Astrocyte (in vitro differentiated cells and primary cell): Measurements from ENCODE around the gene KIAA1586. TPM values are rescaled to one million over a fixed set of nuclear protein-coding genes. Genes with fewer than 3 reads are reported as not detected.
"Not testable (repeated sequence)": the region's sequence is repeated elsewhere in the genome, so short reads cannot be mapped to it uniquely, and the experiment has no call there.

ENCODE experiments used
- DNase-seq: peaks from one replicate; pipeline ENCODE4 v3.0.0-alpha.2; 2010; ENCODE audit warnings: low read depth
- FAIRE-seq: peaks from 2 replicates; lab custom pipeline; 2011; peaks lifted over from hg19 to GRCh38; lab: Jason Lieb, UNC
- H2AFZ ChIP-seq: 2 replicates; pipeline ENCODE4 v1.6.0; 2012; ENCODE audit warnings: low read depth, low read length, inconsistent platforms
- H3K27ac ChIP-seq: 2 replicates; pipeline ENCODE4 v1.5.1; 2011; ENCODE audit warnings: low read depth, low read length, inconsistent platforms
- H3K27me3 ChIP-seq: 2 replicates; pipeline ENCODE4 v1.6.0; 2011; ENCODE audit warnings: low read length, inconsistent platforms; ENCODE audit not compliant: insufficient read depth
- H3K36me3 ChIP-seq: 2 replicates; pipeline ENCODE4 v1.5.1; 2011; ENCODE audit warnings: low read length, inconsistent platforms; ENCODE audit not compliant: insufficient read depth
- H3K4me1 ChIP-seq: 2 replicates; pipeline ENCODE4 v1.5.1; 2011; ENCODE audit warnings: low read length, inconsistent platforms; ENCODE audit not compliant: insufficient read depth
- H3K4me2 ChIP-seq: 2 replicates; pipeline ENCODE4 v1.6.0; 2012; ENCODE audit warnings: low read length, inconsistent platforms
- H3K4me3 ChIP-seq: 2 replicates; pipeline ENCODE4 v1.5.1; 2011; ENCODE audit warnings: low read depth, mild to moderate bottlenecking, low read length, inconsistent platforms; ENCODE audit not compliant: insufficient read depth
- H3K79me2 ChIP-seq: 2 replicates; pipeline ENCODE4 v1.6.0; 2012; ENCODE audit warnings: mild to moderate bottlenecking, low read length, inconsistent platforms; ENCODE audit not compliant: insufficient read depth
- H3K9ac ChIP-seq: 2 replicates; pipeline ENCODE4 v1.6.0; 2012; ENCODE audit warnings: mild to moderate bottlenecking, low read length, inconsistent platforms
- H3K9me3 ChIP-seq: 2 replicates; pipeline ENCODE4 v1.5.1; 2012; ENCODE audit warnings: low read depth, mild to moderate bottlenecking, low read length, inconsistent platforms; ENCODE audit not compliant: insufficient read depth
- H4K20me1 ChIP-seq: 2 replicates; pipeline ENCODE4 v1.6.0; 2012; ENCODE audit warnings: low read length, inconsistent platforms; ENCODE audit not compliant: insufficient read depth
- H3K27ac Mint-ChIP-seq: one replicate; pipeline ENCODE4 v1.8.0; 2021; ENCODE audit warnings: mild to moderate bottlenecking, mixed read lengths; ENCODE audit not compliant: unreplicated experiment
- H3K27me3 Mint-ChIP-seq: one replicate; pipeline ENCODE4 v1.8.0; 2021; ENCODE audit warnings: low read depth, mixed read lengths; ENCODE audit not compliant: unreplicated experiment
- H3K36me3 Mint-ChIP-seq: one replicate; pipeline ENCODE4 v1.8.0; 2021; ENCODE audit warnings: low read depth, mixed read lengths; ENCODE audit not compliant: unreplicated experiment
- H3K4me1 Mint-ChIP-seq: one replicate; pipeline ENCODE4 v1.8.0; 2021; ENCODE audit warnings: low read depth, mixed read lengths; ENCODE audit not compliant: unreplicated experiment
- H3K4me3 Mint-ChIP-seq: one replicate; pipeline ENCODE4 v1.8.0; 2021; ENCODE audit warnings: mild to moderate bottlenecking, moderate library complexity, mixed read lengths; ENCODE audit not compliant: unreplicated experiment
- H3K9me3 Mint-ChIP-seq: one replicate; pipeline ENCODE4 v1.8.0; 2021; ENCODE audit warnings: mild to moderate bottlenecking, mixed read lengths; ENCODE audit not compliant: unreplicated experiment
- EZH2 ChIP-seq: IDR thresholded peaks from 2 replicates; pipeline ENCODE4 v1.6.1; 2012; ENCODE audit warnings: mild to moderate bottlenecking, low read length, inconsistent platforms; ENCODE audit not compliant: insufficient read depth
- total RNA-seq: library from RNA; stranded (reverse); gene quantifications from 2 replicates; pipeline ENCODE4 v1.2.1, GENCODE V29; 2021
- TF ChIP-seq, protein P1 (sequence below): IDR thresholded peaks from 2 replicates; pipeline ENCODE4 v1.5.1; 2011; ENCODE audit warnings: low read depth, mild to moderate bottlenecking, inconsistent platforms, low read length, moderate library complexity; ENCODE audit not compliant: insufficient read depth

Gene KIAA1586
- total RNA-seq, 1 donor from 2014 or later = 17.6 TPM

DNA sequence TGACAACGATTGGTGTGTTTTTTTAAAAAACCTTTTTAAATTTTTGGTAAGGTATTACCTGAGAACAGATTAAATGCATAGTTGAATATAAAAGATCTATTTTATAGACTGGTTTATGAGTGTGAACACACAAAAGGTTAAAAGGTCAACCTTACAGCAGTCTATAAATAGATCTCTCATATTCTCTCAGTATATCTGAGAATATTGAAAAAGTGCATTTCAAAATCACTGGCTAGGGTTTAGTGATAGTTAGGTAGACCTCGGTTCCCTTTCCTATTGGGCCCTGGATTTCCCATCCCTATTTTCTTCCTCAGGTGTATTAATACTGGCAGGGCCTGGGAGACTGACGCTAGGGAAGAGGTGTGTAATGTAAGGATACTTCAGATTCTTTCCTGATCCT is 42.8 kb downstream of the KIAA1586 start:
- peak overlapping the region; percentile 89 for H3K27ac Mint-ChIP-seq
- H3K36me3 Mint-ChIP-seq = no peaks in the 10 kb centered on the region
- DNase-seq (no peak), FAIRE-seq (no peak)
- H2AFZ ChIP-seq = peak overlapping the region; percentile 58
- TF ChIP-seq, protein P1, sequence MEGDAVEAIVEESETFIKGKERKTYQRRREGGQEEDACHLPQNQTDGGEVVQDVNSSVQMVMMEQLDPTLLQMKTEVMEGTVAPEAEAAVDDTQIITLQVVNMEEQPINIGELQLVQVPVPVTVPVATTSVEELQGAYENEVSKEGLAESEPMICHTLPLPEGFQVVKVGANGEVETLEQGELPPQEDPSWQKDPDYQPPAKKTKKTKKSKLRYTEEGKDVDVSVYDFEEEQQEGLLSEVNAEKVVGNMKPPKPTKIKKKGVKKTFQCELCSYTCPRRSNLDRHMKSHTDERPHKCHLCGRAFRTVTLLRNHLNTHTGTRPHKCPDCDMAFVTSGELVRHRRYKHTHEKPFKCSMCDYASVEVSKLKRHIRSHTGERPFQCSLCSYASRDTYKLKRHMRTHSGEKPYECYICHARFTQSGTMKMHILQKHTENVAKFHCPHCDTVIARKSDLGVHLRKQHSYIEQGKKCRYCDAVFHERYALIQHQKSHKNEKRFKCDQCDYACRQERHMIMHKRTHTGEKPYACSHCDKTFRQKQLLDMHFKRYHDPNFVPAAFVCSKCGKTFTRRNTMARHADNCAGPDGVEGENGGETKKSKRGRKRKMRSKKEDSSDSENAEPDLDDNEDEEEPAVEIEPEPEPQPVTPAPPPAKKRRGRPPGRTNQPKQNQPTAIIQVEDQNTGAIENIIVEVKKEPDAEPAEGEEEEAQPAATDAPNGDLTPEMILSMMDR = no peak
- TF ChIP-seq EZH2 = no peak
- peak overlapping the region; percentile 87 for H3K4me2 ChIP-seq
- H3K79me2 ChIP-seq = peaks cover 30% of the 10 kb centered on the region
- no peaks in the 10 kb centered on the region for H3K36me3 ChIP-seq
- no peaks in the 10 kb centered on the region for H3K27me3 Mint-ChIP-seq
- no peaks in the 10 kb centered on the region for H3K27me3 ChIP-seq
- H3K4me3 ChIP-seq = peak overlapping the region; percentile 63
- H3K27ac ChIP-seq = peak overlapping the region; percentile 75
- peak overlapping the region; percentile 86 for H3K4me3 Mint-ChIP-seq
- peaks cover 26% of the 10 kb centered on the region for H3K4me1 Mint-ChIP-seq
- peaks cover 13% of the 10 kb centered on the region for H3K4me1 ChIP-seq
- no peaks in the 10 kb centered on the region for H3K9me3 ChIP-seq
- H3K9ac ChIP-seq = peak overlapping the region; percentile 84
- H3K9me3 Mint-ChIP-seq = no peaks in the 10 kb centered on the region
- H4K20me1 ChIP-seq = peaks cover 26% of the 10 kb centered on the region

DNA sequence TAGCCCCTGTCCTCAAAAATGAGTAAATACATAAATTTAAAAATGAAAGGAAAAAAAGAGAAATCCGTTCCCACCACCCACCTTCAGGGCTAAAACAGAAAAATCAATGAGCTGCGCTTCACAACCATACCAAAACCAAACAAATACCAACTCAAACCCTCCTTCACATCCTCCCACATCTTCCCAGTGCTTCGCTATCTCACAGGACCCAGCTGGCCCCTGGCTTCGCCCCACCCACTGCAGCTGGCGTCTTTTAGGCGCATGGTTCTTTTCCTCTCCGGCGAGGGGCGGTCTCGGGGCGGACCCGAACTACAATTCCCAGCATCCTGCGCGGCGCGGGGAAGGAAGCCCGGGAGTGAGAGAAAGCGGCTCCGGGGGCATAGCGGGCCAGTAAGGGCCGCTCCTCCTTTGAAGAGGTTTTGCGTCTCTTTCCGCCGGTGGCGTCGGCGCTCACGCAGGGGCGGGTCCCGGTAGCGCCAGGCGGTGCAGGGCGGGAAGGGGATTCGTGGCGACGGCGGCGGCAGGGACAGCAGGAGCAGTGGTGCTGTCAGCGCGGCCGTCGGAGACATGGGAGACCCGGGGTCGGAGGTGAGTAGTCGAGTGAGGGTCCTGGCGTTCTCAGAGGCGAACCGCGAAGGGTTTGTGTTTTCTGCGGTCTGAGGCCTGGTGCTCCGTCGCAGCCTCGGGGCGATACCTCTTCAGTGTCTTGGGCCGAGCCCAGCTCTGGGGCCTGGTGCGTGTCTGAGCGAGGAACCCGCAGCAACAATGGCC is 43.4 kb downstream of the KIAA1586 start, which contains the start of gene ZNF451:
TSS of gene ZNF451 (plus strand) at position 502 of the 771 bp plus-strand sequence. CDS start at position 568, 66 bp downstream.
- peaks cover 28% of the 10 kb centered on the region for H4K20me1 ChIP-seq
- no peaks in the 10 kb centered on the region for H3K36me3 Mint-ChIP-seq
- peaks cover 13% of the 10 kb centered on the region for H3K4me1 ChIP-seq
- no peak for FAIRE-seq
- H3K27ac ChIP-seq = peak within 1 kb of the TSS; percentile 75
- peak within 1 kb of the TSS; percentile 84 for H3K9ac ChIP-seq
- H3K9me3 Mint-ChIP-seq = no peaks in the 10 kb centered on the region
- no peaks in the 10 kb centered on the region for H3K9me3 ChIP-seq
- peak within 1 kb of the TSS; percentile 89 for H3K27ac Mint-ChIP-seq
- DNase-seq = peak; percentile 91
- peaks cover 36% of the 10 kb centered on the region for H3K79me2 ChIP-seq
- peak within 1 kb of the TSS; percentile 86 for H3K4me3 Mint-ChIP-seq
- H3K27me3 Mint-ChIP-seq = no peaks in the 10 kb centered on the region
- peaks cover 3% of the 10 kb centered on the region for H3K36me3 ChIP-seq
- H3K27me3 ChIP-seq = no peaks in the 10 kb centered on the region
- H2AFZ ChIP-seq = peak within 1 kb of the TSS; percentile 58
- H3K4me2 ChIP-seq = peak within 1 kb of the TSS; percentile 87
- H3K4me1 Mint-ChIP-seq = peaks cover 26% of the 10 kb centered on the region
- peak within 1 kb of the TSS; percentile 63 for H3K4me3 ChIP-seq
- no peak for TF ChIP-seq EZH2

DNA sequence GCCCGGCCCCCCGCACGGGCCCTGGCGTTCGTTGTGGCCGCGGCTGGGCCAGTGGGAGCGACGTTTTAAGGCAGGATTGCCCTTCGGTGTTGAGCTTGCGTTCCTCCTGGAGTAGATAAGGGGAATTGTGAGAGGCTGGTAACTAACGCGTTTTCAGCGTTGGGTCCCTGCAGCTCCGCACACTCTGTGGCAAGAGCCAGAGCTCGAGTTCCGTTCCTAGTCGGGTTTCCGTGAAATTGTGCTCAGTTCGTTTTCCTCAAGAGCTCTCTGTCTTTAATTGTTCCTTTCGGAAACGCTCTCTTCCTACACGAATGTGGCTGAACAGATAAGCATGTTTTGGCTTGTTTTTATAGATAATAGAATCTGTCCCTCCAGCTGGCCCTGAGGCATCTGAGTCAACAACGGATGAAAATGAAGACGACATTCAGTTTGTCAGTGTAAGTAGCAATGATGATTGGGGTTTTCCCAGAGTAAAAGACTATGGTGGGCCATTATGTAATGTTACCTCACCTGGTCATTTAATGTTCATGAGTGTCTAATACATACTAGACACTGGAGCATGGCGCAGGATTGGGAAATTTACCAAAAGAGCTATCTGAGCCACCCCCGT is 44.1 kb downstream of the KIAA1586 start:
- peak; percentile 74 for FAIRE-seq
- not testable (repeated sequence) for H3K4me3 Mint-ChIP-seq
- H3K4me1 Mint-ChIP-seq = peaks cover 26% of the 10 kb centered on the region

DNA sequence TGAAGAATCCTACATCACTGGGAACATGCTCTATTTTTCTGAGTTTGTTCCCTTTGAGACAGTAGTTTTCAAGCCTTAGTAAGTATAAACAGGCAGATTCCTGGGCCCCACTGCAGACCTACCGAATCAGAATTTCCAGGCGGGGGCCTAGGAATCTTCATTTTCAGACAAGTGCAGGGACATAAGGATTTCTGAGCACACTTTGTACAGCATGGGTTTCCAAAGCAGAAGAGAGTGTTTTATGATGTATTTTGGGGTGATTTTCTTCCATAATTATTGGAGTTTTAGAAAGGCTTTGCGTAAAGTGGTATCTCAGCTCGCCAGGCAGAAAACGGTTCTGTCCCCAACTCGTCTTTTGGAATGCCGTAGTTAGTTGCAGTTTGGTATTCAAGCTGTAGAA is 44.9 kb downstream of the KIAA1586 start:
- Mint-ChIP-seq H3K4me3 (peak overlapping the region; percentile 88), H3K27ac (peak overlapping the region; percentile 63), H3K4me1 (peaks cover 26% of the 10 kb centered on the region)
- Histone ChIP-seq H3K79me2 (peaks cover 51% of the 10 kb centered on the region), H3K4me1 (peaks cover 13% of the 10 kb centered on the region), H3K4me2 (peak overlapping the region; percentile 69), H3K4me3 (peak overlapping the region; percentile 29), H4K20me1 (peaks cover 37% of the 10 kb centered on the region), H3K9ac (peak overlapping the region; percentile 42)
- H3K27me3 Mint-ChIP-seq, H3K27me3 ChIP-seq, H2AFZ ChIP-seq, H3K27ac ChIP-seq, FAIRE-seq, H3K9me3 Mint-ChIP-seq, DNase-seq, H3K36me3 ChIP-seq, H3K9me3 ChIP-seq, H3K36me3 Mint-ChIP-seq: not testable (repeated sequence)

More for the DNA sequence above, 44.1 kb downstream of the KIAA1586 start:
- H3K36me3 ChIP-seq, H3K4me3 ChIP-seq, H3K9me3 Mint-ChIP-seq, H3K27me3 ChIP-seq, H3K27ac Mint-ChIP-seq, H3K27me3 Mint-ChIP-seq, H3K9me3 ChIP-seq, H3K4me2 ChIP-seq, H2AFZ ChIP-seq, DNase-seq, H3K36me3 Mint-ChIP-seq, H3K27ac ChIP-seq: not testable (repeated sequence)
- Histone ChIP-seq H4K20me1 (peaks cover 34% of the 10 kb centered on the region), H3K79me2 (peaks cover 43% of the 10 kb centered on the region), H3K9ac (peak overlapping the region; percentile 84), H3K4me1 (peaks cover 13% of the 10 kb centered on the region)
